Keratinocyte (primary cell): ENCODE data around the gene LY86. TPM values are rescaled to one million over a fixed set of nuclear protein-coding genes. Genes with fewer than 3 reads are reported as not detected.

Experiments
- DNase-seq: peaks from one replicate; pipeline ENCODE4 v3.0.0-alpha.2; 2011; ENCODE audit warnings: low read depth, missing footprints, low spot score
- FAIRE-seq: peaks from 2 replicates; lab custom pipeline; 2011; peaks lifted over from hg19 to GRCh38; lab: Jason Lieb, UNC
- H2AFZ ChIP-seq: 2 replicates; pipeline ENCODE4 v1.6.0; 2012; ENCODE audit warnings: low read length, control low read depth, inconsistent platforms; ENCODE audit not compliant: control insufficient read depth
- H3K27ac ChIP-seq: 2 replicates; pipeline ENCODE4 v1.5.1; 2011; ENCODE audit warnings: low read length; ENCODE audit not compliant: control insufficient read depth, insufficient read depth
- H3K27me3 ChIP-seq: 3 replicates; pipeline ENCODE4 v1.6.0; 2011; ENCODE audit warnings: low read length; ENCODE audit not compliant: control insufficient read depth, insufficient read depth; ENCODE audit errors: extremely low read depth
- H3K36me3 ChIP-seq, 2 experiments: 2 replicates in 1 of 2; 3 replicates in 1 of 2; pipeline ENCODE4 v1.5.1; 2011; ENCODE audit warnings: low read length in 2 of 2, mild to moderate bottlenecking in 1 of 2; ENCODE audit not compliant: control insufficient read depth in 2 of 2, insufficient read depth in 2 of 2; ENCODE audit errors: extremely low read depth in 1 of 2
- H3K4me1 ChIP-seq: 3 replicates; pipeline ENCODE4 v1.5.1; 2011; ENCODE audit warnings: low read length; ENCODE audit not compliant: control insufficient read depth, insufficient read depth; ENCODE audit errors: extremely low read depth
- H3K4me2 ChIP-seq: 3 replicates; pipeline ENCODE4 v1.6.0; 2011; ENCODE audit warnings: low read depth, low read length; ENCODE audit not compliant: control insufficient read depth, insufficient read depth; ENCODE audit errors: extremely low read depth
- H3K4me3 ChIP-seq, 3 experiments: fragments of 200-600 bp in 1 of 3; sonication (generic) in 1 of 3; 2 replicates in 2 of 3; 3 replicates in 1 of 3; pipeline ENCODE4 v1.5.1; 2011 to 2016; ENCODE audit warnings: low read length in 3 of 3, mild to moderate bottlenecking in 3 of 3, control low read depth in 2 of 3, inconsistent platforms in 1 of 3, low read depth in 1 of 3, mixed read lengths in 1 of 3, mixed run types in 1 of 3, moderate library complexity in 1 of 3; ENCODE audit not compliant: control insufficient read depth in 2 of 3, insufficient read depth in 2 of 3; ENCODE audit errors: extremely low read depth in 1 of 3
- H3K79me2 ChIP-seq: 2 replicates; pipeline ENCODE4 v1.6.0; 2012; ENCODE audit warnings: low read length; ENCODE audit not compliant: control insufficient read depth, insufficient read depth
- H3K9ac ChIP-seq: 3 replicates; pipeline ENCODE4 v1.6.0; 2011; ENCODE audit warnings: low read length; ENCODE audit not compliant: control insufficient read depth, insufficient read depth; ENCODE audit errors: extremely low read depth
- H3K9me1 ChIP-seq: 3 replicates; pipeline ENCODE4 v1.6.0; 2011; ENCODE audit warnings: low read length; ENCODE audit not compliant: control insufficient read depth, insufficient read depth; ENCODE audit errors: extremely low read depth
- H3K9me3 ChIP-seq: 2 replicates; pipeline ENCODE4 v1.5.1; 2012; ENCODE audit warnings: low read depth, low read length; ENCODE audit not compliant: control insufficient read depth
- H4K20me1 ChIP-seq: 3 replicates; pipeline ENCODE4 v1.6.0; 2011; ENCODE audit warnings: low read length; ENCODE audit not compliant: control insufficient read depth, insufficient read depth; ENCODE audit errors: extremely low read depth
- EZH2 ChIP-seq: IDR thresholded peaks from one replicate; pipeline ENCODE4 v1.6.1; 2012; ENCODE audit warnings: inconsistent platforms, mild to moderate bottlenecking, low read length, moderate library complexity
- dilution Hi-C: fragments of 300-500 bp; cut with MboI; formaldehyde crosslinking; loops from one replicate; pipeline ENCODE4 v1.7.0; 2020; ENCODE audit warnings: low sequenced_read_pairs; ENCODE audit not compliant: extremely low pct_ligation_motif_present
- polyA plus RNA-seq, 5 experiments: library from polyadenylated mRNA; depleted of rRNA in 3 of 5; stranded (reverse) in 3 of 5; stranded (forward) in 1 of 5; unstranded in 1 of 5; fragments of >200 nt; gene quantifications; 1 replicate in 1 of 5; 2 replicates in 3 of 5; 3 replicates in 1 of 5; pipeline versions ENCODE4 v1.2.1 to v1.2.3, GENCODE V29; 2011 to 2012; ENCODE audit warnings: missing spikeins in 2 of 5, low read depth in 1 of 5, low replicate concordance in 1 of 5
- TF ChIP-seq, protein P1 (sequence below), 3 experiments: IDR thresholded peaks in 1 of 3; conservative IDR thresholded peaks in 1 of 3; optimal IDR thresholded peaks in 1 of 3; 2 replicates in 2 of 3; 3 replicates in 1 of 3; pipeline versions ENCODE3 to v1.5.1; 2011; ENCODE audit warnings: low read length in 3 of 3, mild to moderate bottlenecking in 3 of 3, moderate library complexity in 2 of 3, control low read depth in 1 of 3, inconsistent platforms in 1 of 3; ENCODE audit not compliant: insufficient read depth in 2 of 3; ENCODE audit errors: extremely low read depth in 1 of 3

Gene LY86
- polyA plus RNA-seq, 1 donor (not counting 4 experiments of a cell fraction or from before 2014, with no cell fraction given): not detected

- dilution Hi-C loops: no loop called here
- H3K79me2 ChIP-seq: no peaks in the 10 kb centered on the region
- H3K9ac ChIP-seq: no peak overlapping the region
- H3K27ac ChIP-seq: no peak overlapping the region
- no peaks in the 10 kb centered on the region for H4K20me1 ChIP-seq
- no peak for FAIRE-seq
- no peaks in the 10 kb centered on the region for H3K27me3 ChIP-seq
- DNase-seq: no peak
- H3K36me3 ChIP-seq: no peaks in the 10 kb centered on the region
- no peak overlapping the region for H2AFZ ChIP-seq
- TF ChIP-seq EZH2: no peak
- TF ChIP-seq, protein P1, sequence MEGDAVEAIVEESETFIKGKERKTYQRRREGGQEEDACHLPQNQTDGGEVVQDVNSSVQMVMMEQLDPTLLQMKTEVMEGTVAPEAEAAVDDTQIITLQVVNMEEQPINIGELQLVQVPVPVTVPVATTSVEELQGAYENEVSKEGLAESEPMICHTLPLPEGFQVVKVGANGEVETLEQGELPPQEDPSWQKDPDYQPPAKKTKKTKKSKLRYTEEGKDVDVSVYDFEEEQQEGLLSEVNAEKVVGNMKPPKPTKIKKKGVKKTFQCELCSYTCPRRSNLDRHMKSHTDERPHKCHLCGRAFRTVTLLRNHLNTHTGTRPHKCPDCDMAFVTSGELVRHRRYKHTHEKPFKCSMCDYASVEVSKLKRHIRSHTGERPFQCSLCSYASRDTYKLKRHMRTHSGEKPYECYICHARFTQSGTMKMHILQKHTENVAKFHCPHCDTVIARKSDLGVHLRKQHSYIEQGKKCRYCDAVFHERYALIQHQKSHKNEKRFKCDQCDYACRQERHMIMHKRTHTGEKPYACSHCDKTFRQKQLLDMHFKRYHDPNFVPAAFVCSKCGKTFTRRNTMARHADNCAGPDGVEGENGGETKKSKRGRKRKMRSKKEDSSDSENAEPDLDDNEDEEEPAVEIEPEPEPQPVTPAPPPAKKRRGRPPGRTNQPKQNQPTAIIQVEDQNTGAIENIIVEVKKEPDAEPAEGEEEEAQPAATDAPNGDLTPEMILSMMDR (optimal IDR thresholded peaks at IDR 0.05 in 1 of 3, IDR thresholded peaks at IDR 0.05 in 1 of 3, conservative IDR thresholded peaks at IDR 0.05 in 1 of 3; ENCODE audit: extremely low read depth in 1 of 3, insufficient read depth in 2 of 3, low read length in 3 of 3): peak in 2 of 3 experiments; percentile 37 to 47
- H3K4me3 ChIP-seq: no peak overlapping the region
- no peaks in the 10 kb centered on the region for H3K9me1 ChIP-seq
- H3K4me1 ChIP-seq: peaks cover 23% of the 10 kb centered on the region
- no peak overlapping the region for H3K4me2 ChIP-seq
- no peaks in the 10 kb centered on the region for H3K9me3 ChIP-seq
Observed at GRCh38 chr6:6674872-6675271, 86.4 kb downstream of the LY86 start.

- no peak overlapping the region for H3K27ac ChIP-seq
- FAIRE-seq (peak; percentile 95), DNase-seq (no peak)
- H3K79me2 ChIP-seq: no peaks in the 10 kb centered on the region
- H3K4me3 ChIP-seq: no peak overlapping the region
- H3K9me1 ChIP-seq: no peaks in the 10 kb centered on the region
- dilution Hi-C loops: no loop called here
- TF ChIP-seq, protein P1 (optimal IDR thresholded peaks at IDR 0.05 in 1 of 3, IDR thresholded peaks at IDR 0.05 in 1 of 3, conservative IDR thresholded peaks at IDR 0.05 in 1 of 3; ENCODE audit: extremely low read depth in 1 of 3, insufficient read depth in 2 of 3, low read length in 3 of 3): peak; percentile 87 to 97 (median 90)
- TF ChIP-seq EZH2: no peak
- H3K9ac ChIP-seq: peak overlapping the region; percentile 14
- H2AFZ ChIP-seq: peak overlapping the region; percentile 14
- peak overlapping the region; percentile 29 for H3K4me2 ChIP-seq
- H3K9me3 ChIP-seq: no peaks in the 10 kb centered on the region
- H3K4me1 ChIP-seq: peaks cover 26% of the 10 kb centered on the region
- H3K36me3 ChIP-seq: no peaks in the 10 kb centered on the region
- no peaks in the 10 kb centered on the region for H4K20me1 ChIP-seq
- H3K27me3 ChIP-seq: no peaks in the 10 kb centered on the region
Observed at GRCh38 chr6:6676910-6677441, 88.5 kb downstream of the LY86 start.
